Ovary (tissue), 3 donors: ENCODE data around the gene NFIB.

Experiments
- CTCF ChIP-seq, 3 donors: fragments of 450-650 bp in 2 of 3; fragments of 200-600 bp in 1 of 3; IDR thresholded peaks; one replicate each; pipeline versions ENCODE4 v1.5.1 to v1.8.0; 2016 to 2022; ENCODE audit warnings: antibody characterized with exemption in 3 of 3, mild to moderate bottlenecking in 1 of 3
- EP300 ChIP-seq: sonication (generic); formaldehyde crosslinking; IDR thresholded peaks from one replicate; pipeline ENCODE4 v1.6.1; 2017; ENCODE audit warnings: antibody characterized with exemption
- donor health status: DM: no; HTN: no; CAD: no.

- TF ChIP-seq CTCF (IDR thresholded peaks at IDR 0.05) (no peak), EP300 (no peak)
Measured at GRCh38 chr9:14222149-14222835, 91.6 kb downstream of the NFIB start.
